Measurements from ENCODE around the gene SLC30A4.

Gene SLC30A4

DNA sequence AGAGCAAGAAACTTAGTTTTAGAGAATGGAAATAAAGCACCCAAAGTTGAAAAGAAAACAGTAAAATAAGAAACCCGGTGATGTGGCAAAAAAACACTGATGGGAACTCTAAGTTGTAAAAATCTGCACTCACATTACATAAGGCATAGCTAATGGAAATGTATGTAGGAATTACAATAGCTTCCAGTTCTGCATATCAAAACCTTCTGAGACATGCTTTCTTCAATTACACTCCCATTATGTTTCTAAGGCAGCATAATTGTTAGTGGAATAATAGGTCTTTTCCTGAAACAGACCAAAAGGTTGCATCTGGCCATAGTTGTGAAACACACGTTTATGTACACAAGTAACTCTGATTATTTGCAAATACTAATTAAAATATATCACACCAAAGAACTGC is 41.4 kb downstream of the SLC30A4 start:
- Histone ChIP-seq H3K4me3 (ENCODE audit: low read depth, low read length) (no peak overlapping the region), H3K4me1 (no peaks in the 10 kb centered on the region), H3K27me3 (ENCODE audit: control insufficient read depth, insufficient read depth, low read length) (no peaks in the 10 kb centered on the region), H3K79me2 (no peaks in the 10 kb centered on the region), H3K36me3 (ENCODE audit: control insufficient read depth, insufficient read depth, low read length) (no peaks in the 10 kb centered on the region), H3K4me2 (ENCODE audit: low read length) (no peak overlapping the region), H3K9ac (no peak overlapping the region), H2AFZ (no peak overlapping the region), H3K9me3 (ENCODE audit: control insufficient read depth, low read length) (no peaks in the 10 kb centered on the region), H3K27ac (no peak overlapping the region)
- no peak for TF ChIP-seq CTCF (IDR thresholded peaks at IDR 0.05)

DNA sequence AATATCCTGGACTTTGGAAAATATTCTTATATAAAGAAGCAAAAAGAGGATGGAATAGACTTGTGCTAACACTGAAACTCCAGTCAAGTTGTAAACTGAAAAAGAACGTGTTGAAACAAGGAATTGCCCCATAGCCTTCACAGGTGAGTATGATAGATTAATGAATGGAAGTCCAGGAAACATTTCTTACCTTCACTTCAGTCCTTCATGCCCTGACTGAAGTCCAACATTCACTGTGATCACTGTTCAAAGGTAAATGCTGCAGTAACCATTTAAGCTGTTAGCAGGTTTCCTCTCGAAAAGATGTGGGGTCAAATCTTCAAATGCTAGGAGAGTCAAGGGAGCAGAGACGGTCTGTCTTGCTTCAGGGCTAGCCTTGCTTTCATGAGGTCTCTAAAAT is 46.1 kb downstream of the SLC30A4 start:
- H3K36me3 ChIP-seq (ENCODE audit: control insufficient read depth, insufficient read depth, low read length), result no peaks in the 10 kb centered on the region
- H3K4me2 ChIP-seq (ENCODE audit: low read length), result no peak overlapping the region
- no peaks in the 10 kb centered on the region for H3K9me3 ChIP-seq (ENCODE audit: control insufficient read depth, low read length)
- no peaks in the 10 kb centered on the region for H3K79me2 ChIP-seq
- TF ChIP-seq CTCF (IDR thresholded peaks at IDR 0.05), result no peak
- no peak overlapping the region for H2AFZ ChIP-seq
- H3K9ac ChIP-seq, result no peak overlapping the region
- no peaks in the 10 kb centered on the region for H3K4me1 ChIP-seq
- no peak overlapping the region for H3K4me3 ChIP-seq (ENCODE audit: low read depth, low read length)
- H3K27ac ChIP-seq, result no peak overlapping the region
- no peaks in the 10 kb centered on the region for H3K27me3 ChIP-seq (ENCODE audit: control insufficient read depth, insufficient read depth, low read length)

DNA sequence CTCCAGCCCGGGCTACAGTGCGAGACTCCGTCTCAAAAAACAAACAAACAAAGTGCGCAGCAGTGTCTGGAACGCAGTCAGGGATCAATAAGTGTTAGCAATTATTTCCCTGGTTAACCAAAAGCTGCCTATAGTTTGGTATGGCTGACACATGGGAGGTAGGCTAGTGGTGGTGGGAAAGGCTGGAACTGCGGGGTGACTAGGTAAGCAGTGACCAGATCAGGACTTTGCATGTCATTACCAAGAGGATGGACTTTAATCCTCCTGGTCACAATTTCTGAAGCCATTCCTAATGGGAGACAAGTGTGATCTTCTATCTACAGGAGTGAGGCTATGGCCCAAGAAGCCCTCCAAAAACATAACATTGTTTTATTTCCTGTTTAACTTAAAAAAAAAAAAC is 47.8 kb downstream of the SLC30A4 start:
- Histone ChIP-seq H3K27me3 (ENCODE audit: control insufficient read depth, insufficient read depth, low read length) (no peaks in the 10 kb centered on the region), H3K4me2 (ENCODE audit: low read length) (no peak overlapping the region), H3K9me3 (ENCODE audit: control insufficient read depth, low read length) (no peaks in the 10 kb centered on the region), H2AFZ (no peak overlapping the region), H3K4me3 (ENCODE audit: low read depth, low read length) (no peak overlapping the region), H3K36me3 (ENCODE audit: control insufficient read depth, insufficient read depth, low read length) (no peaks in the 10 kb centered on the region), H3K79me2 (no peaks in the 10 kb centered on the region), H3K27ac (no peak overlapping the region), H3K9ac (no peak overlapping the region), H3K4me1 (no peaks in the 10 kb centered on the region)
- TF ChIP-seq CTCF (IDR thresholded peaks at IDR 0.05), result no peak

DNA sequence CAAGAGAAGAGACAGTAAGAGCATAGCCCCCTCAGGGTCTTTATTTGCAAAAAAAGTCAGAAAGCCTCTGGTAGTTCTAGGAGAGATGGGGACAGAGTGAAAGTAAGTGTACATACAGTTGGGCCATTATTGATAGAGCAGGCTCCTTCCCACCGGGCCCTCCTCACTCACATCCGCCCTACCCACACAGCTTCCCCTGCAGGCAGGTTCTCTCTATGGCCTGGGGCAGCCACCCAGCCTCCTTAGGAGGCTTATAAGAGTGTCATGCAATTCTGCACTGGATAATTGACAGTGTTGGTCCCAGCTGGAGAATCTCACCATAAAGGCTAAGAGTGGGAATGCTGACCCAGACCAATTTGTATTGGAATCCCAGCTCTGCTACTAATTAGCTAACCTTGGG is 49.5 kb downstream of the SLC30A4 start:
- TF ChIP-seq CTCF (IDR thresholded peaks at IDR 0.05), result no peak
- H3K4me2 ChIP-seq (ENCODE audit: low read length), result no peak overlapping the region
- no peaks in the 10 kb centered on the region for H3K79me2 ChIP-seq
- no peak overlapping the region for H3K4me3 ChIP-seq (ENCODE audit: low read depth, low read length)
- no peaks in the 10 kb centered on the region for H3K4me1 ChIP-seq
- H3K9me3 ChIP-seq (ENCODE audit: control insufficient read depth, low read length), result no peaks in the 10 kb centered on the region
- no peak overlapping the region for H3K9ac ChIP-seq
- no peaks in the 10 kb centered on the region for H3K36me3 ChIP-seq (ENCODE audit: control insufficient read depth, insufficient read depth, low read length)
- no peak overlapping the region for H2AFZ ChIP-seq
- H3K27ac ChIP-seq, result no peak overlapping the region
- H3K27me3 ChIP-seq (ENCODE audit: control insufficient read depth, insufficient read depth, low read length), result no peaks in the 10 kb centered on the region

GRCh38 chr15:45471151-45471550 is 51.4 kb downstream of the SLC30A4 start:
- Histone ChIP-seq H3K4me1 (no peaks in the 10 kb centered on the region), H3K79me2 (no peaks in the 10 kb centered on the region), H3K27ac (no peak overlapping the region), H3K4me3 (ENCODE audit: low read depth, low read length) (no peak overlapping the region), H3K4me2 (ENCODE audit: low read length) (no peak overlapping the region), H3K9me3 (ENCODE audit: control insufficient read depth, low read length) (no peaks in the 10 kb centered on the region), H2AFZ (no peak overlapping the region), H3K9ac (no peak overlapping the region), H3K36me3 (ENCODE audit: control insufficient read depth, insufficient read depth, low read length) (no peaks in the 10 kb centered on the region), H3K27me3 (ENCODE audit: control insufficient read depth, insufficient read depth, low read length) (no peaks in the 10 kb centered on the region)
- TF ChIP-seq CTCF (IDR thresholded peaks at IDR 0.05), result no peak
